SK-N-SH treated with all-trans-retinoic acid at 6 μM for 48 hours (cell line): ENCODE results near the gene RNF145.

Source experiments
- ATAC-seq: fragments of 200-7000 bp; cut with Tn5 transposase; 3 replicates; pipeline ENCODE4 v1.9.1; 2020; ENCODE audit warnings: mild to moderate bottlenecking, moderate library complexity
- ARNTL ChIP-seq: fragments of 450-650 bp; formaldehyde crosslinking; IDR thresholded peaks from 2 replicates; pipeline ENCODE4 v1.5.0; 2020; ENCODE audit warnings: low read depth, mild to moderate bottlenecking, moderate library complexity, borderline replicate concordance
- BACH2 ChIP-seq: fragments of 250-450 bp; sonication (Bioruptor Pico); IDR thresholded peaks from 2 replicates; pipeline ENCODE4 v1.9.0; 2021; ENCODE audit warnings: mild to moderate bottlenecking, borderline replicate concordance
- CSDC2 ChIP-seq: fragments of 250-450 bp; sonication (Bioruptor Pico); IDR thresholded peaks from 2 replicates; pipeline ENCODE4 v1.5.0; 2020; ENCODE audit warnings: mild to moderate bottlenecking, moderate library complexity
- CSRNP3 ChIP-seq: fragments of 250-450 bp; sonication (Bioruptor Pico); IDR thresholded peaks from 2 replicates; pipeline ENCODE4 v1.5.1; 2021; ENCODE audit warnings: mild to moderate bottlenecking, moderate library complexity
- ESRRG ChIP-seq: fragments of 250-450 bp; sonication (Bioruptor Pico); IDR thresholded peaks from 2 replicates; pipeline ENCODE4 v1.6.1; 2021; ENCODE audit warnings: mild to moderate bottlenecking
- GLIS3 ChIP-seq: fragments of 250-450 bp; sonication (Bioruptor Pico); IDR thresholded peaks from 2 replicates; pipeline ENCODE4 v1.5.0; 2020; ENCODE audit warnings: mild to moderate bottlenecking, moderate library complexity
- ISL1 ChIP-seq: fragments of 250-450 bp; sonication (Bioruptor Pico); IDR thresholded peaks from 2 replicates; pipeline ENCODE4 v2.1.2; 2022; ENCODE audit warnings: mild to moderate bottlenecking, moderate library complexity
- OSR1 ChIP-seq: fragments of 250-450 bp; sonication (Bioruptor Pico); IDR thresholded peaks from 2 replicates; pipeline ENCODE4 v1.8.0; 2022; ENCODE audit warnings: moderate library complexity, mild to moderate bottlenecking, inconsistent platforms
- PATZ1 ChIP-seq: fragments of 250-450 bp; sonication (Bioruptor Pico); IDR thresholded peaks from 2 replicates; pipeline ENCODE4 v1.8.0; 2020; ENCODE audit warnings: mild to moderate bottlenecking, moderate library complexity, borderline replicate concordance
- PPARA ChIP-seq: fragments of 250-450 bp; sonication (Bioruptor Pico); IDR thresholded peaks from 2 replicates; pipeline ENCODE4 v1.5.0; 2020; ENCODE audit warnings: mild to moderate bottlenecking, borderline replicate concordance
- RARB ChIP-seq: fragments of 250-450 bp; sonication (Bioruptor Pico); IDR thresholded peaks from 2 replicates; pipeline ENCODE4 v1.8.0; 2021; ENCODE audit warnings: mild to moderate bottlenecking, moderate library complexity
- SNAI2 ChIP-seq: fragments of 250-450 bp; sonication (Bioruptor Pico); IDR thresholded peaks from 2 replicates; pipeline ENCODE4 v1.5.0; 2020; ENCODE audit warnings: mild to moderate bottlenecking, moderate library complexity
- TOX ChIP-seq: fragments of 250-450 bp; sonication (Bioruptor Pico); IDR thresholded peaks from 2 replicates; pipeline ENCODE4 v1.8.0; 2021; ENCODE audit warnings: mild to moderate bottlenecking, moderate library complexity, borderline replicate concordance
- TSHZ2 ChIP-seq: fragments of 250-450 bp; sonication (Bioruptor Pico); IDR thresholded peaks from 2 replicates; pipeline ENCODE4 v1.5.0; 2020; ENCODE audit warnings: mild to moderate bottlenecking, moderate library complexity
- ZC3H10 ChIP-seq: fragments of 250-450 bp; sonication (Bioruptor Pico); IDR thresholded peaks from 2 replicates; pipeline ENCODE4 v1.5.1; 2021; ENCODE audit warnings: mild to moderate bottlenecking, moderate library complexity
- ZFP3 ChIP-seq: fragments of 250-450 bp; sonication (Bioruptor Pico); IDR thresholded peaks from 2 replicates; pipeline ENCODE4 v1.5.0; 2020; ENCODE audit warnings: mild to moderate bottlenecking, moderate library complexity
- ZFP30 ChIP-seq: fragments of 450-650 bp; formaldehyde crosslinking; IDR thresholded peaks from 2 replicates; pipeline ENCODE4 v1.5.0; 2022; ENCODE audit warnings: mild to moderate bottlenecking, moderate library complexity
- ZNF565 ChIP-seq: fragments of 450-650 bp; formaldehyde crosslinking; conservative IDR thresholded peaks from 2 replicates; pipeline ENCODE4 v1.5.0; 2020; ENCODE audit warnings: low read depth, mild to moderate bottlenecking, moderate library complexity
- ZNF70 ChIP-seq: fragments of 450-650 bp; formaldehyde crosslinking; IDR thresholded peaks from 2 replicates; pipeline ENCODE4 v1.5.0; 2020; ENCODE audit warnings: mild to moderate bottlenecking, moderate library complexity
- ZNF8 ChIP-seq: fragments of 450-650 bp; formaldehyde crosslinking; IDR thresholded peaks from 2 replicates; pipeline ENCODE4 v1.5.0; 2020; ENCODE audit warnings: mild to moderate bottlenecking, moderate library complexity
- TF ChIP-seq, protein P1 (sequence below): fragments of 250-450 bp; sonication (Bioruptor Pico); IDR thresholded peaks from 2 replicates; pipeline ENCODE4 v1.8.0; 2021; ENCODE audit warnings: low read depth, mild to moderate bottlenecking, moderate library complexity, borderline replicate concordance
- TF ChIP-seq, protein P2 (sequence below): fragments of 250-450 bp; sonication (Bioruptor Pico); IDR thresholded peaks from 2 replicates; pipeline ENCODE4 v1.5.1; 2020; ENCODE audit warnings: low read depth, mild to moderate bottlenecking, moderate library complexity

Gene RNF145

DNA sequence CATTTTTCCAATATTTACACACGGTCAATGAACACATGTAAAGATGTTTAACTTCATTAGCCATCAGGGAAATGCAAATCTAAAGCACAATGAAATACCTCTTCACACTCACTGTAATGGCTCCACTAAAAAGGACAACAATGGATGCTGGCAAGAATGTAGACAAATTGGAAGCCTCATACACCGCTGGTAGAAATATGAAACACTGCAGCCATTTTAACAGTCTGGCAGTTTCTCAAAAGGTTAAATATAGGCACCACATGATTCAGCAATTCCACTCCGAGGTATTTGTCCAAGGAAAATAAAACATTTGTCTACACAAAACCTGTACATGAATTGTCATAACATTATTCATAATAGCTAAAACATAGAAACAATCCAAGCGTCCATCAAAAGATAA lies 20.0 kb downstream of the RNF145 start (continued):
- no peak for TF ChIP-seq TOX (CRISPR knock-in tag)
- TF ChIP-seq ZC3H10 (CRISPR knock-in tag): no peak
- TF ChIP-seq, all 23 proteins: peak for 0

DNA sequence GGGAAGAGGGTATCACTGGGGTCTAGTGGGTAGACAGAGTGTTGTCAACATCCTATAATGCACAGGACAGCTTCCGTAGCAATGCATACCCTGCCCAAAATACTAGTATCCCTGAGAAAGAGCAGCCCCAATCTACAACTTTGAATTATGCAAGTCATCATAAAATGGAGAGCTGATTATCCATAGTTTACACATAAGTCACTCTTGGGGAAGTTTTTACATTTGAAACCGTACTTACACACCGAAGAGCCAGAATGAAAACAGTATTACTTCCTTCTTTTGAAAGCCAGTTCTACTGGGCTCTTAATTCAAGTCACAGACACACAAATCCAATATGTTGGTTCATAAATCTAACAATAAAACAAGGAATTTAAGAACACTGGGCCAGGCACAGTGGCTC lies 21.6 kb downstream of the RNF145 start:
- no peak for TF ChIP-seq GLIS3 (CRISPR knock-in tag)
- no peak for TF ChIP-seq PPARA (CRISPR knock-in tag)
- no peak for TF ChIP-seq CSRNP3
- TF ChIP-seq ZFP30 (CRISPR knock-in tag): no peak
- TF ChIP-seq ZFP3 (CRISPR knock-in tag): no peak
- TF ChIP-seq ZNF70: no peak
- no peak for TF ChIP-seq SNAI2 (CRISPR knock-in tag)
- TF ChIP-seq ZNF565: no peak
- ATAC-seq: no peak

DNA sequence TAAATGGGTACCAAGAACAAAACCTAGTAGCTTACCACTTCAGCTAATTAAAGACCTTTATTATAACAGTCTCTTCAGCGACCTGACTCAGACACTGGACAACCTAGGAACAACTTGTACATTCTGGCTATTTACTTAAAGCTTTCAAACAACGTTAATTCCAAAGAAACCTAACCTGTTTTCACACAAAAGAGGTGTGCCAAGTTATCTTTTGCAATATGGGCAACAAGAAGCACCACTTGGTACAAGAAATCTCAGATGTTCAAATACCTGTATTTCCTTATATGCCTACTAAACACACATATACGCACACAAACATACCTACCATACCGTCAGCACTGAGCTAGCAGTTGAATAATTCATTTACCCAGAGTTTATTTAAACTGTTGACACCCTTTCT lies 23.0 kb downstream of the RNF145 start:
- ATAC-seq: no peak
- no peak for TF ChIP-seq ESRRG (CRISPR knock-in tag)
- no peak for TF ChIP-seq PATZ1 (CRISPR knock-in tag)
- no peak for TF ChIP-seq ISL1 (CRISPR knock-in tag)
- TF ChIP-seq TSHZ2 (CRISPR knock-in tag): no peak
- TF ChIP-seq SNAI2 (CRISPR knock-in tag): no peak
- no peak for TF ChIP-seq ARNTL (CRISPR knock-in tag)
- no peak for TF ChIP-seq ZNF8 (CRISPR knock-in tag)
- no peak for TF ChIP-seq ZFP30 (CRISPR knock-in tag)
- TF ChIP-seq, protein P1, sequence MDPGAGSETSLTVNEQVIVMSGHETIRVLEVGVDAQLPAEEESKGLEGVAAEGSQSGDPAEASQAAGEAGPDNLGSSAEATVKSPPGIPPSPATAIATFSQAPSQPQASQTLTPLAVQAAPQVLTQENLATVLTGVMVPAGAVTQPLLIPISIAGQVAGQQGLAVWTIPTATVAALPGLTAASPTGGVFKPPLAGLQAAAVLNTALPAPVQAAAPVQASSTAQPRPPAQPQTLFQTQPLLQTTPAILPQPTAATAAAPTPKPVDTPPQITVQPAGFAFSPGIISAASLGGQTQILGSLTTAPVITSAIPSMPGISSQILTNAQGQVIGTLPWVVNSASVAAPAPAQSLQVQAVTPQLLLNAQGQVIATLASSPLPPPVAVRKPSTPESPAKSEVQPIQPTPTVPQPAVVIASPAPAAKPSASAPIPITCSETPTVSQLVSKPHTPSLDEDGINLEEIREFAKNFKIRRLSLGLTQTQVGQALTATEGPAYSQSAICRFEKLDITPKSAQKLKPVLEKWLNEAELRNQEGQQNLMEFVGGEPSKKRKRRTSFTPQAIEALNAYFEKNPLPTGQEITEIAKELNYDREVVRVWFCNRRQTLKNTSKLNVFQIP: no peak

- ATAC-seq: no peak
- TF ChIP-seq ZNF8 (CRISPR knock-in tag) (no peak), ZFP3 (CRISPR knock-in tag) (no peak), ESRRG (CRISPR knock-in tag) (no peak), CSRNP3 (no peak), ZNF70 (no peak), BACH2 (no peak), OSR1 (CRISPR knock-in tag) (no peak), ZNF565 (no peak), ARNTL (CRISPR knock-in tag) (no peak), PATZ1 (CRISPR knock-in tag) (no peak), CSDC2 (no peak), RARB (CRISPR knock-in tag) (no peak)
- TF ChIP-seq, protein P2, sequence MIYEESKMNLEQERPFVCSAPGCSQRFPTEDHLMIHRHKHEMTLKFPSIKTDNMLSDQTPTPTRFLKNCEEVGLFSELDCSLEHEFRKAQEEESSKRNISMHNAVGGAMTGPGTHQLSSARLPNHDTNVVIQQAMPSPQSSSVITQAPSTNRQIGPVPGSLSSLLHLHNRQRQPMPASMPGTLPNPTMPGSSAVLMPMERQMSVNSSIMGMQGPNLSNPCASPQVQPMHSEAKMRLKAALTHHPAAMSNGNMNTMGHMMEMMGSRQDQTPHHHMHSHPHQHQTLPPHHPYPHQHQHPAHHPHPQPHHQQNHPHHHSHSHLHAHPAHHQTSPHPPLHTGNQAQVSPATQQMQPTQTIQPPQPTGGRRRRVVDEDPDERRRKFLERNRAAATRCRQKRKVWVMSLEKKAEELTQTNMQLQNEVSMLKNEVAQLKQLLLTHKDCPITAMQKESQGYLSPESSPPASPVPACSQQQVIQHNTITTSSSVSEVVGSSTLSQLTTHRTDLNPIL: no peak
These were observed 23.6 kb downstream of the RNF145 start for GRCh38 chr5:159185773-159186172.
